GM12892 (cell line): ENCODE data around the gene GID8.

ENCODE experiments used
- POLR2A ChIP-seq: IDR thresholded peaks from 2 replicates; pipeline ENCODE4 v1.6.1; 2011; ENCODE audit warnings: low read depth, low read length, control low read depth
- POLR2AphosphoS5 ChIP-seq: IDR thresholded peaks from 2 replicates; pipeline ENCODE4 v1.6.1; 2011; ENCODE audit warnings: low read depth, low read length, control low read depth
- TAF1 ChIP-seq: IDR thresholded peaks from 2 replicates; pipeline ENCODE4 v1.6.1; 2011; ENCODE audit warnings: low read depth, mild to moderate bottlenecking, control low read depth, low read length, borderline replicate concordance

- no peak for TF ChIP-seq POLR2A
- TF ChIP-seq POLR2AphosphoS5 = no peak
- TF ChIP-seq TAF1 = no peak
These were observed 41.4 kb upstream of the GID8 start for GRCh38 chr20:62896526-62896925.
